HG03565 (cell line): Measurements from ENCODE around the gene MUC2.

Experiments used
- ATAC-seq: cut with Tn5 transposase; IDR thresholded peaks from one replicate; pipeline ENCODE4 v1.9.1; 2021; ENCODE audit warnings: mild to moderate bottlenecking, moderate library complexity; ENCODE audit not compliant: unreplicated experiment

MUC2 gene

DNA sequence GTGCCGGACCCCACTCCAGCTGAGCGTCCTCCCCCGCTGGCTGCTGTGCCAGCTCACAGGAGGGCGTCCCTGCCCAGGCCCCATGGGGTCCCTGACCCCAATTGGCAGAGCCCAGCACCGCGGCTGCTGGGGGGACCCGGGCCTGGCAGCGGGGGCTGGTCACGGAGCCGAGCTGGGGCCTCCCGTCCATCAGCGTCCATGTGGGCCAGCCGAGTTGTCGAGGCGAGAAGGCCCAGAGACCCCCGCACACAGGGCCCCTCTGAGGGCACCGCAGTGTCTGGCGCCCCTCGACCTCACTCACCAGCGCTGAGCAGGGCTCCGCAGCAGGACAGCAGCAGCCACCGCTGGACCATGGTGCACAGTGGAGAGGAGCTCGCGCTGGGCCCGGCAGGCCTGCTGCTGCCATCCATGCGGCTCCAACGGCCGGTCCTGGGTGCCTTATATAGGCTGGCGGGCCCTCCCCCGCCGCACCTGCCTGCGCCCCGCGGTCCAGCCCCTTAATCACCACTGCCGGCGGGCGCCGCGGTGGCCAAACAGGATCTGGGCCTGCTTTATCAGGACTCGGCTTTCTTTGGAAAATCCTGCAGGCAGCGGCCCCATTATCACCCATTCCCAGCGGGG, 38.3 kb upstream of the MUC2 start, which contains the start of gene MUC6:
TSS of gene MUC6 (minus strand) at position 416 of the 621 bp plus-strand sequence. CDS start at position 353, 63 bp downstream.
- no peak for ATAC-seq

GRCh38 chr11:1036931-1037330, 37.7 kb upstream of the MUC2 start:
- no peak for ATAC-seq

DNA sequence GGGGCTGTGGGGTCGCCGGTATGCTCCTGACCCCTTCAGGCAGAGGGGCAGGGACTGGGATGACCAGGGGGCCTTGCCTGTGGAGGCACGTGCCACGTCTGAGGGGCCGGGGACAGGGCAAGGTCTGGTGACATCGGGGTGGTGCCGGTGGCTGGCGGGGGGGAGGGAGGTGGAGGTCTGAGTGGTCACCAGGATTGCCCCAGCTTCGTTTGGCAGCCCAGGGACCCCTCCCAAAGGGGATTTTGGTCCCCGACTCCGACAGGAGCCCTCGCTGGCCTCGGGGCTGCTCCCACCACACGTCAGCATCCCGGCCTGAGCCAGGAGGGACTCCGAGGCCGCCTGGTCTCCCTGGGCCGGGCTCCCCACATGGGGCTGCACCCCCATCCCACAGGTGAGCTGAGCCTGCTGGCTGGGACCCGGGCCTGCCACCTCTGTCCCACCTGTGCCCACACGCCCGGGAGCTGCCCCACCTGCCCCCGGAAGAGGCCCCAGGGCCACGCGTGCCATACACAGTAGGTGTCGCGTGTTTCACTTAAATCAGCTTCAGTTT, 37.1 kb upstream of the MUC2 start:
- no peak for ATAC-seq

- ATAC-seq, result no peak
Observed at GRCh38 chr11:1038361-1038760, 36.3 kb upstream of the MUC2 start.

GRCh38 chr11:1038921-1039320, 35.8 kb upstream of the MUC2 start:
- no peak for ATAC-seq

DNA sequence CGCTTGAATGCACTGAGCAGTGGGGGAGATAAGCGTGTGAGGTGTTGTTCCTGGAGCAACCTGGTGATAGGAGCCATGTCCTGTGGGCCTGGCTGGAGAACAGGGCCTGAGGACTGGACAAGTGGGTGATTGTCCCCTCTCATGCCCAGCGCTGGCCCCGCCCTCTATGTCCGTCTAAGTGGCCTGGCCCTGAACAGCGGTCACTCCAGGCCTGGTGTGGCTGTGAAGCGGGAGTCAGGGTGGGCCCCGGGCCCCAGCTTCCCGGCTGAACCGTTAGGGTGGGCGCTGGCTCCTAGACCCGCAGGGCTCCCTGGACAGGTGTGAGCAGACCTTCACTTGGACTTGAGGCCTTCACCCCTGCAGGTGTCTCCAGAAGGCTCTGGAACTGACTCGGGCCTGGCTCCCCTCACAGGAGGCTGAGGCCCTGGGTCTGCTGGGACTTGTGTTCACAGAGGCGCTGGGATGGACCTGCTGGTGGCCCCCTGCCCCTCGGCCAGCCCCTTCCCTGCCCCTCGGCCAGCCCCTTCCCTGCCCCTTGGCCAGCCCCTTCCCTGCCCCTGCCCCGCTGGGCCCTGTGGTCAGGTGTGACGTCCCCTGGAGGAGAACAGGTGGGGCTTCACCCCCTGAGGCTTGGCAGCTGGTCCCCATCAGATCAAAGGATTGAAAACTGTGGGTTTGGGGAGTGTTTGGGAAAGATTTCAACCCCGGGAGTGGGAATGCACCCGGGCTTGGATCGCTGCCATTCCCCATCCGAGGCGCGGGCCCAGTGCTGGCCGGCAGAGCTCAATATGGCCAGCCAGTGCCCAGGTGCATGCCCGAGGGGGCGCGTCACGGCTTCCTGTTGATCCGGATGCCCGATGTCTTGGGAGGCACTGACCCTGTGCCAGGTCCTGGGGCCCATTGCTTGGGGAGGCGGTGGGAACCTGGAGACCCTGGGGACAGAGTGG, 34.9 kb upstream of the MUC2 start:
- no peak for ATAC-seq

DNA sequence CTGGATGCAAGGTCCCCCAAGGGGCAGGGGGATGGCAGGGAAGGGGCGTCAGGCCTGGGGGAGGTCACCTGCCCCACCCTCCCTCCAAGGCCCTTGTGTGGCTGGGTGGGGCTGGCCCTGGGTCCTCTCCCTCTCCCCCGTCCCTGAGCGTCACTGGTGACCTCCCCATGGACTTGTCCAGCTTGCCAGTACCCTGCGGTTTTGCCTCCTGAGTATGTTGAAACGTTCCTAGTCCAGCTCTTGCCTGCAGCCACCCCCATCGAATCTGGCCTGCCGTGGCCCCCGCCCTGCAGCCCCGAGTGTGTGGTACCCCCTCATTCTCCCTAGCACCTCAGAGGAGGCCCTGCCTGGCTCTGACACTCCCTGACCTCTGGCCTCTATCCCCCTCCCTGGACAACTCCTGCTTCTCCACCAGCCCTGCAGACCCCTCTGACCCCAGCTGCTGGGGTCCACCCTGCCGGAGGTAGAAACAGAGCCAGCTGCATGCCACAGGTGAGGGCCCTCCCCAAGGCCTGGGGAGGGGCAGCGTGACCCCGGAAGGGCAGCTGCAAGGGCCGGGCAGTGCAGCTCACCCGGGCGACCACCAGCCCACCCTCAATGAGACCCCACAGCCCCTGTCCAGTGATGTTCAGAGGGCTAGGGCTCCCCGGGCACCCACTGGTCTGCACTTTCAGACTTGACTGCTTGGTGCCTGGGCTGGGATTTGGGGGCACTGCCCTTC, 34.1 kb upstream of the MUC2 start:
- ATAC-seq, result no peak

- ATAC-seq, result no peak
Observed at GRCh38 chr11:1041149-1041467, 33.6 kb upstream of the MUC2 start.

DNA sequence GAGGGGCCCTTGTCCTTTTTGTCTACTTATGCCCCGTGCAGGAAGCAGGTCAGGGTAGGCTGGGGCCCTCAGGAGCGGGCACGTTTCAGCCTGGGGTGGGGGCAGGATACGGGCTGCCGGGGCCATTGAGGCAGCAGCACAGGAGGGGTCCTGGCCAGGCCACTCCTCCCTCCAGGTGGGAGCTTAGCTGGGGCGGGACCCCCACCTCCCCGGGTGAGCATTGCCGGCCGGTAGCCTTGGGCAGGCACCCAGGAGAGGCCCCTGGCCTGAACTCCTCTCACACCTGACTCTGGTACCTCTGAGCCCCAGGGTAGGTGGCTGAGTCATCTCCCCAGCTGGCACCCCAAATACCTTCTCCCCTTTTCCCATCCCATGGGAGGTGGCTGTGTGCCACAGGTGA, 33.2 kb upstream of the MUC2 start:
- no peak for ATAC-seq

DNA sequence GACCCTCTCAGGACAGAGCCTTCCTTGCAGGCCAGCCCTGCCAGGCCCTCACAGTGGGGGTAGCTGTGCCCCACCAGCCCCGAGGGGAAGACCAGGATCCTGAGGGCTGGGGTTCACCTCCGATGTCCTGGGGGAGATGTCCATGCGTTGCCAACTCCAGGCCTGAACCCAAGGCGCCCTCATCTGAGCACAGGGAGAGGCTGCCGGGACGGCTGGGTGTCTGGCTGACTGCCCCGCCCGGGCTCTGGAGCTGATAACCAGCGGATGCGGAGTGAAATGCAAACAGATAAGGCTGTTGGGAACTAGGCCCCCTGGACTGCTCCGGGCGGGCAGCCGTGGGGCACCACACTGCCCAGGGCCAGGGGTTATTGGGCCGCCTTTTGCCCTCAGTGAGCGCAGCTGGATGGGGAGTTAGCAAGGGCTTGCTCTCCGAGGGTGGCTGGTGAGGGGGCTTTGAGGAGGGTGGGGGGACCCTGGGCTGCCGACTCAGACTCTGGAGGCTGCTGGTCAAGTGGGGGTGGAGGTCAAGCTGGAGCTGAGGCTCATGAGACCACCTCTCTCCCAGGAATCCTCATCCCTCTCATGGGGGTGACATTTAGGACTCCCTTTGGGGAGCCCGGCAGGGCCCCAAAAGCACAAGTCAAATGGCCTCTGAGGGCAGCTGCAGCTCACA, 32.6 kb upstream of the MUC2 start:
- ATAC-seq, result no peak

- ATAC-seq, result no peak
Observed at GRCh38 chr11:1042626-1043562, 31.8 kb upstream of the MUC2 start.

- ATAC-seq, result no peak
Observed at GRCh38 chr11:1043563-1044096, 31.0 kb upstream of the MUC2 start.

DNA sequence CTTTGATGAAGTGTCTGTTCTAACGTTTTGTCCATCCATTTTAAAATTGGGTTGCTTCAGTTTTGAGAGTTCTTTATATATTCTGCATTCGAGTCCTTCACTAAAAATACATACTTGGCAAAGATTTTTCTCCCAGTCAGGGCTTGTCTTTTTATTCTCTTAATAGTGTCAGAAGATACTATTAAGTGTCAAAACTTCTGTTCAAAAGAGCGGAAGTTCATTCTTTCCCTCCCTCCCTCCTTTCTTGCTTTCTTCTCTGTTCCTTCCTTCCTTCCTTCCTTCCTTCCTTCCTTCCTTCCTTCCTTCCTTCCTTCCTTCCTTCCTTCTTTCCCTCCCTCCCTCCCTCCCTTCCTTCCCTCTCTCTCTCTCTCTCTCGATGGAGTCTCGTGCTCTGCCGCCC, 30.5 kb upstream of the MUC2 start:
- ATAC-seq, result no peak

GRCh38 chr11:1047595-1048156, 27.0 kb upstream of the MUC2 start:
- ATAC-seq, result no peak

DNA sequence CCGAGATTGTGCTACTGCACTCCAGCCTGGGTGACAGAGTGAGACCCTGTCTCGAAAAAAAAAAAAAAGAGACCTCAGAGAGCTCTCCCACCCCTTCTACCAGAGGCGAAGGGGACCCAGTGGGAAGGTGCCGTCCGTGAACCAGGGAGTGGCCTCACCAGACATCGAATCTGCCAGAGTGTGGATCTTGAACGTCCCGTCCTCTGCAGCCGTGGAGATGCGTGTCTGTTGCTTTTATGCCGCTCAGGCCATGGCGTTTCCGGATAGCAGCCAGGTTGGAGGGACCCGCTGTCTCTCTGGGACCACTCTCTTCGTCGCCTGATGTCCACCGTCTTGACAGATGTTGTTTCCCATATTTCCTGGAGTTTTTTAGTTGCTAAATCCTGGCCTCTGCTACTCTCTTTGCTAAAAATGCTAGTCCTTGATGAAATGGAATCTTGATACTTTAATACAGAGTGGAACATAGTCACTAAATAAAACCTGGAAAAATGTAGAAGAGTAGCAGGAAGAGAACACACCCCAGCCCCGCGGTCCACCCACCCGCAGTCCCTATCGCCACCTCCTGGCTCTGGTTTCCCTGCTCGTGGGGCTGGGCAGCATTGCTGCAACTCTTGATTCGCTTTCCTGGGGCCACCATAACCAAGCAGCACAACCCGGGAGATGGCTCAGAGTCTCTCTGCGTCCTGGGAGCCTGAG, 26.2 kb upstream of the MUC2 start:
- no peak for ATAC-seq

DNA sequence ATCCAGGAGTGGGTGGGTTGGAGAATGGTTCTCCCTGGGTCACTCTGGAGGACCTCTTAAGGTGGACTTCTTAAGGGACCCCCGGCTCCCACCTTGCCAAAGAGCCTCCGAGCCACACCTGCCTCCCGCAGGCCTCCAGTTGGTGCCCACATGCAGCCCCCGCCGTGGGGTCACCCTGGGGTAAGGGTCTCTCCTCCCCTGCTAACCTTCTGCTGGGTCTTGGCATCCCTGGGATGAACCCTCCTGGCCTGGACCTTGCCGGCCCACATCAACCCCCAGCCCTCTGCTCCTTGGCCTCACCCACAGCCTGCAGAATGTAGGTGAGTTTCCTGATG, 25.6 kb upstream of the MUC2 start:
- ATAC-seq, result no peak

DNA sequence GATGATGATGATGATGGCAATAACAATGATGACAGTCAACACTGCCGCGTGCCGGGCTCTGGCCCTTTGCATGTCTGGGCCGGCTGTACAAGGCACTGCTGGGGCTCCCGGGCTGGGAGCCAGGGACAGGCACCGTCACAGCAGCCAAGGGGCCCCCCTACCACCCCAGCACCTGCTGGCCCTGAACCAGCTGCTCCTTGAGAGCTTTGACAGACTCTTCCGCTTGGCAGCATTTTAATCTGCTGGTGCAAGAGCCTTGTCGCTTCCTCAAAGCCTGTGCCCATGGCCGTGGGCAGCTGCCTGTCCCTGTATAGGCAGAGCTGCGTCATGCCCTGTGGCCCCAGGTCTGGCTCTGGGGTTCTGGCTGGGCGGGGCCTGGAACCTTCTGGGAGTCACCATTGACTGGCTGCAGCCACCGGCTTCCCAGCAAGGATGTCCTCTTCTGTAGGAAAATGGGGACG, 25.2 kb upstream of the MUC2 start:
- ATAC-seq, result no peak

GRCh38 chr11:1049911-1050580, 24.6 kb upstream of the MUC2 start:
- ATAC-seq, result no peak
